Measurements from ENCODE around the gene ITGA5.

DNA sequence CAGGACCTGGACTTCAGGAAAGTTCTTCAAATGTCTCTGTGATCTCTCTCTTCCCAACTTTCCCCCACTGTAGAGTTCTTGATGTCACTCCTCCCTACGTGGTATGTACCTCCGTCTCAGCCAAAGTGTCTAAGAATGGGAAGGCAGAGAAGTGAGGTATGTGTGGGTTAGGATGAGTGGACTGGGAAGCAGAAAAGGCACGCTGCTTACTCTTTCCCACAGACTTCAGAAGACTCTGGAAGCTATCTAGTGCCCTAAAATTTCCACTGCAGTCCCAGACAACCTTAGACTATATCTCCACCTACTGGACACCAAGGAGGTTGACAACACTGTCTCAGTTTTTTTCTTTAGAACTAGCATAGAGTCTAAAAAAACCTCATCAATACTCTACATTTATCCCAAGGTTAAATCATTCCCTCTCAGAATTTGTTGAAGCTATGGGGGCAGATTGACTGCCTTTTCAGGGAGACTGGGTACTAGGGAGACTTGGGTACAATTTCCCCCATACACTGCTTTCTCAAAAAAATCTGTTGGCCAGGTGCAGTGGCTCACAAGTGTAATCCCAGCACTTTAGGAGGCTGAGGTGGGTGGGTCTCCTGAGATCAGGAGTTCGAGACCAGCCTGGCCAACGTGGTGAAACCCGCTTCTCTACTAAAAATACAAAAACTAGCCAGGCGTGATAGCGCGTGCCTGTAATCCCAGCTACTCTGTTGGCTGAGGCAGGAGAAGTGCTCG, 20.6 kb upstream of the ITGA5 start:
- TF ChIP-seq SIN3A (IDR thresholded peaks at IDR 0.05; ENCODE audit: borderline replicate concordance, insufficient read depth, low read depth, low read length) = no peak
- TF ChIP-seq, protein P1, sequence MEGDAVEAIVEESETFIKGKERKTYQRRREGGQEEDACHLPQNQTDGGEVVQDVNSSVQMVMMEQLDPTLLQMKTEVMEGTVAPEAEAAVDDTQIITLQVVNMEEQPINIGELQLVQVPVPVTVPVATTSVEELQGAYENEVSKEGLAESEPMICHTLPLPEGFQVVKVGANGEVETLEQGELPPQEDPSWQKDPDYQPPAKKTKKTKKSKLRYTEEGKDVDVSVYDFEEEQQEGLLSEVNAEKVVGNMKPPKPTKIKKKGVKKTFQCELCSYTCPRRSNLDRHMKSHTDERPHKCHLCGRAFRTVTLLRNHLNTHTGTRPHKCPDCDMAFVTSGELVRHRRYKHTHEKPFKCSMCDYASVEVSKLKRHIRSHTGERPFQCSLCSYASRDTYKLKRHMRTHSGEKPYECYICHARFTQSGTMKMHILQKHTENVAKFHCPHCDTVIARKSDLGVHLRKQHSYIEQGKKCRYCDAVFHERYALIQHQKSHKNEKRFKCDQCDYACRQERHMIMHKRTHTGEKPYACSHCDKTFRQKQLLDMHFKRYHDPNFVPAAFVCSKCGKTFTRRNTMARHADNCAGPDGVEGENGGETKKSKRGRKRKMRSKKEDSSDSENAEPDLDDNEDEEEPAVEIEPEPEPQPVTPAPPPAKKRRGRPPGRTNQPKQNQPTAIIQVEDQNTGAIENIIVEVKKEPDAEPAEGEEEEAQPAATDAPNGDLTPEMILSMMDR (IDR thresholded peaks at IDR 0.05) = peak; percentile 84

Measured in Panc1 (cell line).